Measurements from ENCODE around the gene TMEM51. TPM values are rescaled to one million over a fixed set of nuclear protein-coding genes. Genes with fewer than 3 reads are reported as not detected.

TMEM51 gene
- total and polyA plus RNA-seq, 9 of the 15 experiments (the other 6 are each of a cell fraction or from before 2014, with no cell fraction given), result 0.06 to 1.4 (median 0.58) TPM

DNA sequence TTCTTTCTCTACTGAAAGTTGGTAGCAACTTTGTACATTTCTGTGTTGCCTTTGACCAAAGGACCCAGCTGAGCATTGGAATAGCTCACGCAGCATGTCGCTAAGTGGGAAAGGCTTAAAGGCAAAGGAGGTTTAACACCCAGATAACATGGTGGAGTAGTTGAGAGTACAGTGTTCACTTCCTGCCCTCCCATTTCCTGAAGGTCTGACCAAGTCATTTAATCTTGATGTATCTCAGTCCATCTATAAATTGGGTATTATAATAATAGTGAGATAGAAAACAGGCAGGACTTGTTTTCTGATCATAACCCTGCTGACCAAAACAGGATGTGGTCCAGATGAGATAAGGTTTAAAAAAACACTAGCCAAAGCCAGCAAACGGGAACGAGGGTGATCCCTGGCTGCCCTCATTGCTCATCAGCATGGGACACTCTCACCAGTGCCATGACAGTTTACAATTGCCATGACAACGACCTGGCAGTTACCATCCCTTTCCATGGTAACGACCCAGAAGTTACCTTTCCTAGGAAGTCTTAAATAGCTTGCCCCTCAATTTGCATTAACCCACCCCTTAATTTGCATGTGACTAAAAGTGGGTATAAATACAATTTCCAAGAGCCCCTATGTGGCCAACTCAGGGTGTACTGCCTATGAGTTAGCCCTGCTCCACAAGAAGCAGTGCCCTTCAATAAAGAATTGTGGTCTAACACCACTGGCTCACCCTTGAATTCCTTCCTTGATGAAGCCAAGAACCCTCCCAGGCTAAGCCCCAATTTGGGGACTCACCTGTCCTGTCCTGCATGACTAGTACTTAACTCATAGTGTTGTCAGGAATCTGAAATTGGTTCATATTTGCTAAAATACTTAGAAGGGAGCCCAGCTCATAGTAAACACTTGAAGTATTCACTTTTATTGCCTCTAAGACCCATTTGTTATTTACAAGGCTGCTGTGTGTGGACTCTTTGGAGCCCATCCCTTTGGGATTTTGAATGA lies 65.0 kb downstream of the TMEM51 start:
- Histone ChIP-seq H3K36me3 (ENCODE audit: control insufficient read depth, insufficient read depth, low read length) (no peaks in the 10 kb centered on the region), H3K9me3 (replicated peaks; ENCODE audit: control insufficient read depth, insufficient read depth, low read depth, low read length) (no peaks in the 10 kb centered on the region), H3K27ac (ENCODE audit: extremely low read depth, low read depth, low read length) (peak overlapping the region; percentile 33; the same call in 2 of the 3 replicates), H3K9me1 (ENCODE audit: control insufficient read depth, insufficient read depth, low read length) (no peaks in the 10 kb centered on the region), H2AFZ (ENCODE audit: low read depth, low read length) (peak overlapping the region; percentile 66), H3K9ac (ENCODE audit: insufficient read depth in 1 of 2, low read depth in 2 of 2, low read length in 2 of 2) (no peak overlapping the region), H3K4me2 (ENCODE audit: insufficient read depth, low read length) (peak overlapping the region; percentile 32; the same call in 1 of the 2 replicates), H3K4me3 (no peak overlapping the region), H4K20me1 (replicated peaks; ENCODE audit: control insufficient read depth, insufficient read depth, low read length) (no peaks in the 10 kb centered on the region), H3K27me3 (ENCODE audit: control insufficient read depth in 2 of 2, insufficient read depth in 2 of 2, low read length in 2 of 2) (peaks cover 17 to 39% of the 10 kb centered on the region in 2 experiments; a peak in 4 of 5 replicates), H3K4me1 (replicated peaks in 1 of 2; ENCODE audit: control insufficient read depth in 2 of 2, insufficient read depth in 2 of 2, low read length in 2 of 2) (peaks cover 9 to 12% of the 10 kb centered on the region in 2 experiments; a peak in 4 of 5 replicates), H3K79me2 (ENCODE audit: control insufficient read depth, insufficient read depth, low read length) (no peaks in the 10 kb centered on the region)
- peak in 2 of 4 experiments; percentile 46 to 60 for DNase-seq (ENCODE audit: extremely low read depth in 1 of 4, low spot score in 3 of 4)
- BruUV-seq (replicated peaks), result no TSS peak
- ATAC-seq, result peak; percentile 78
- in situ Hi-C loops (cut with MboI) (no loop called here), intact Hi-C loops (cut with micrococcal nuclease) (no loop called here)
- ChIA-PET POLR2A (interaction anchor here (0.5 to 1.2 kb wide), 2 partner anchors 11 to 36 kb away, joined by 4 read pairs; no protein-coding TSS in a partner anchor), CTCF (ENCODE audit: low intra/inter-chr PET ratio) (interaction anchor here (0.7 kb wide), 1 partner anchor 26 kb away, joined by 4 read pairs; no protein-coding TSS in a partner anchor)
- 7% methylated on average over 6 of the region's 6 CpGs for WGBS (ENCODE audit: insufficient coverage, low coverage, missing lambda C conversion rate)
- FAIRE-seq, result peak; percentile 75
- TF ChIP-seq IRF2 (CRISPR knock-in tag; IDR thresholded peaks at IDR 0.05) (no peak), ZNF589 (CRISPR knock-in tag; IDR thresholded peaks at IDR 0.05; ENCODE audit: low read depth) (peak; percentile 85; the same call in 1 of the 2 replicates), TEAD1 (CRISPR knock-in tag; IDR thresholded peaks at IDR 0.05) (0 out of 4 replicates have a peak, but pooled peaks of 1 of the 2 experiments have one; percentile 31), MXI1 (IDR thresholded peaks at IDR 0.05; ENCODE audit: low read depth, low read length) (peak; percentile 79), ASH1L (IDR thresholded peaks at IDR 0.05; ENCODE audit: borderline replicate concordance, low read depth, partially characterized antibody) (no peak), JUNB (CRISPR knock-in tag; conservative IDR thresholded peaks at IDR 0.05) (0 out of 2 replicates have a peak, but pooled peaks have one; percentile 10), RREB1 (CRISPR knock-in tag; IDR thresholded peaks at IDR 0.05) (peak; percentile 58; the same call in 1 of the 2 replicates), HDAC2 (IDR thresholded peaks at IDR 0.05) (peak; percentile 47; the same call in 1 of the 2 replicates), HCFC1 (IDR thresholded peaks at IDR 0.05; ENCODE audit: low read depth, low read length) (peak; percentile 51; the same call in 1 of the 2 replicates), ZKSCAN8 (CRISPR knock-in tag; IDR thresholded peaks at IDR 0.05) (peak; percentile 71; the same call in 1 of the 2 replicates), SLC30A9 (CRISPR knock-in tag; IDR thresholded peaks at IDR 0.05) (no peak), ZNF584 (CRISPR knock-in tag; IDR thresholded peaks at IDR 0.05; ENCODE audit: low read depth) (peak; percentile 94)
- TF ChIP-seq, protein P1, sequence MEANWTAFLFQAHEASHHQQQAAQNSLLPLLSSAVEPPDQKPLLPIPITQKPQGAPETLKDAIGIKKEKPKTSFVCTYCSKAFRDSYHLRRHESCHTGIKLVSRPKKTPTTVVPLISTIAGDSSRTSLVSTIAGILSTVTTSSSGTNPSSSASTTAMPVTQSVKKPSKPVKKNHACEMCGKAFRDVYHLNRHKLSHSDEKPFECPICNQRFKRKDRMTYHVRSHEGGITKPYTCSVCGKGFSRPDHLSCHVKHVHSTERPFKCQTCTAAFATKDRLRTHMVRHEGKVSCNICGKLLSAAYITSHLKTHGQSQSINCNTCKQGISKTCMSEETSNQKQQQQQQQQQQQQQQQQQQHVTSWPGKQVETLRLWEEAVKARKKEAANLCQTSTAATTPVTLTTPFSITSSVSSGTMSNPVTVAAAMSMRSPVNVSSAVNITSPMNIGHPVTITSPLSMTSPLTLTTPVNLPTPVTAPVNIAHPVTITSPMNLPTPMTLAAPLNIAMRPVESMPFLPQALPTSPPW (CRISPR knock-in tag; IDR thresholded peaks at IDR 0.05), result no peak; the same call in none of the 2 replicates
